Stimulated activated CD4-positive, alpha-beta T cell treated with anti-CD3 and anti-CD28 coated beads, Interleukin-4, amount 100 ng/mL, for 48 hours (primary cell): ENCODE measurements around the gene RNF111.
"Not testable (repeated sequence)": the region's sequence is repeated elsewhere in the genome, so short reads cannot be mapped to it uniquely, and the experiment has no call there.

Experiments
- DNase-seq, 2 donors: peaks; one replicate each; pipeline ENCODE4 v3.0.0-alpha.2; 2020; ENCODE audit warnings: low read depth in 2 of 2

The RNF111 gene

GRCh38 chr15:59133929-59134427, 146.5 kb downstream of the RNF111 start:
- no peak for DNase-seq

- DNase-seq = no peak
These were observed 150.1 kb downstream of the RNF111 start for GRCh38 chr15:59137566-59137965.

GRCh38 chr15:59138243-59138642, 150.8 kb downstream of the RNF111 start:
- DNase-seq = peak; percentile 34 to 40

- no peak for DNase-seq
These were observed 153.2 kb downstream of the RNF111 start for GRCh38 chr15:59140422-59141226.

- DNase-seq = no peak
These were observed 155.8 kb downstream of the RNF111 start for GRCh38 chr15:59143281-59143680.

- not testable (repeated sequence) for DNase-seq
These were observed 157.1 kb downstream of the RNF111 start for GRCh38 chr15:59144594-59144993.
